Activated naive CD4-positive, alpha-beta T cell treated with anti-CD3 and anti-CD28 coated beads, Interleukin-2, amount 10 ng/mL, durations not matched to agents 5 hours and 36 hours (primary cell): ENCODE results near the gene AGBL3. TPM values are rescaled to one million over a fixed set of nuclear protein-coding genes. Genes with fewer than 3 reads are reported as not detected.

Experiments
- total RNA-seq, 2 experiments: library from RNA; stranded (reverse); gene quantifications; one replicate each; pipeline ENCODE4 v1.2.3, GENCODE V29; 2021

Gene AGBL3
- total RNA-seq, result 1 to 10 TPM; 4.1 TPM

GRCh38 chr7:134986363-134987251, at the start of gene AGBL3:
TSS of gene AGBL3 (plus strand) at chr7:134986508. CDS start at chr7:134987934, 1,426 bp downstream.

DNA sequence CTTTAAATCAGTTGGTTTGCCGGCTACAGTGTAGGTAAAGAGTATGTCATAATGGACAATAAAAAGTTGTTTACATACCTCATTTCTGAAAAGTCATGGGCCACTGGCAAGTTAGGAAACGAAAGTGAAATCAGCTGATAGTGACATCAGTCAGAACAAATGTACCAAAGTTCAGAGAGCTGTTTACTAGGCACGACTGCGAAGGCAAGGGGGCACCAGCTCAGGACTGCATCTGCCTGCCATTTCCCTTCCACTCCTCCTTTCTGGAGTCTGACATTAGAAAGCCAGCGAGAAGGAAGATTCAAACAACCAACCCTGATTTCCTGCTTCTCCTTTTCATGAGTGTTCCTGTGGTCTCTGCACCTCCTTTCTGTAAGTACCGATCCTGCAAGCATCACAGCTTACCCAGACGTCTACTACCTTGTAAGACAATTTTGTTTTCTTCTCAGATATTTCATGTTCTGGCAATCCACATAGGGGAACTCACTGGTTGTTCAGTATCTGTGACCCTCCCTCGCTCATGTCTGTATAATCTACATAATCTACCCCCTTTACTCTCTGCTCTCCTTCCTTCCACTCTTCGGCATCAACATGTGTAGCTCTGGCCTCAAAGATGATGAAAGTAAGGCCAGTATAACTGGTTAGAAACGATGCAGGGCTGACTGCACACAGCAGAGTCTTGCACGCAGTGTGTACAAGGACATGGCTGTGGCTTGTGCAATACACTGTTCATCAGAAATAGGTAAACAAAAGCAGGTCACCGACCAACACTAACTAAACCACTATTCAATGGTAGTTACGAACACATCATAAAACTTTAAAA, 161.8 kb downstream of the AGBL3 start, which contains the start of gene TMEM140:
Gene TMEM140, plus strand, starts transcription at position 174 of the 823 bp plus-strand sequence. CDS start 16,370 bp downstream, outside the sequence.

DNA sequence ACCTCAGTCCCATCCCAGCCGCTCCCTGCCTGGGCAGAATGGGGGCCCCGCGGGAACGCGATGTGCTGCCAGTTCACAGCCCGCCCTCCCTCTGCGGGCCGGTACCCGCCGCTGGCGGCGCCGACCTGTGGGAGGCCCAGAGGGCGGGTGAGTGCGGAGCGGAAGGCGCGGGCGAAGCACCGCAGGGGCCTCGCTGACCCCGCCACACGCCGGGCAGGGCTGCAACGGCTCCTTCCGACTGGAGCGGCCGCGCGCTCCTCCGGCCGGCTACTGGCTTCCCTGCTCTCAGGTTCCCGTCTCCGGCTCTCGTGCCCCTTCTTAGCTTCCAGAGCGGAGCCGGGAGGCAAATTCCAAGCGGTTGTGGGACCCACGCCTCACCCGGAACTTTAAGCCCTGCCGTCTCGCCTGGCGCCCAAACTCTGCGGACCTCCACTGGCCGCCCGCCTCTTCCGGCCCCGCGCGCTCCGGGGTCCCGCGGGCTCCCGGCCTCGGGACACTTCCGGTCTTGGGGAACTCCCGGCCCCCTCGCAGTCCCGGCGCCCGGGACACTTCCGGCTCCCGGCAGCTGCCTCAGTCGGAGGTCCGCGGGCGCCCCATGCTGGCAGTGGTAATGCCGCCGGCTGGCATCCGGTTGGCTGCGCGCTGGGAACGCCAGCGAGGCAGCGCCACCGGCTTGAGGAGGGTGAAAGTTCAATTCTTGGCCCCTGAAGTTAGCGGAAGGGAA, 184.1 kb downstream of the AGBL3 start, which contains the start of gene CYREN:
Gene CYREN, minus strand, starts transcription at position 434 of the 724 bp plus-strand sequence. CDS start 1,785 bp downstream, outside the sequence.

Other genes with a start within 250 kb of the AGBL3 start
- gene CALD1, start 206.9 kb upstream of the AGBL3 start, total RNA-seq, result 1 to 10 TPM in 1 of 2 experiments, under 1 TPM in 1; 0.10 to 1.8 TPM
- 10 to 100 TPM; 19.9 to 20.1 TPM for gene TMEM140, start 161.6 kb downstream of the AGBL3 start, total RNA-seq
- 10 to 100 TPM; 36.3 to 38.6 TPM for gene CYREN, start 184.2 kb downstream of the AGBL3 start, total RNA-seq
- gene WDR91, start 225.0 kb downstream of the AGBL3 start, total RNA-seq, result 10 to 100 TPM; 14.3 TPM
- gene STRA8, start 247.3 kb downstream of the AGBL3 start, total RNA-seq, result not detected